ENCODE results near the gene L3MBTL4. TPM values are rescaled to one million over a fixed set of nuclear protein-coding genes. Genes with fewer than 3 reads are reported as not detected.

L3MBTL4 gene
- total and polyA plus RNA-seq, 10 of the 15 experiments (the other 5 are each of a cell fraction or from before 2014, with no cell fraction given), result 1.3 to 8.7 (median 3.8) TPM

DNA sequence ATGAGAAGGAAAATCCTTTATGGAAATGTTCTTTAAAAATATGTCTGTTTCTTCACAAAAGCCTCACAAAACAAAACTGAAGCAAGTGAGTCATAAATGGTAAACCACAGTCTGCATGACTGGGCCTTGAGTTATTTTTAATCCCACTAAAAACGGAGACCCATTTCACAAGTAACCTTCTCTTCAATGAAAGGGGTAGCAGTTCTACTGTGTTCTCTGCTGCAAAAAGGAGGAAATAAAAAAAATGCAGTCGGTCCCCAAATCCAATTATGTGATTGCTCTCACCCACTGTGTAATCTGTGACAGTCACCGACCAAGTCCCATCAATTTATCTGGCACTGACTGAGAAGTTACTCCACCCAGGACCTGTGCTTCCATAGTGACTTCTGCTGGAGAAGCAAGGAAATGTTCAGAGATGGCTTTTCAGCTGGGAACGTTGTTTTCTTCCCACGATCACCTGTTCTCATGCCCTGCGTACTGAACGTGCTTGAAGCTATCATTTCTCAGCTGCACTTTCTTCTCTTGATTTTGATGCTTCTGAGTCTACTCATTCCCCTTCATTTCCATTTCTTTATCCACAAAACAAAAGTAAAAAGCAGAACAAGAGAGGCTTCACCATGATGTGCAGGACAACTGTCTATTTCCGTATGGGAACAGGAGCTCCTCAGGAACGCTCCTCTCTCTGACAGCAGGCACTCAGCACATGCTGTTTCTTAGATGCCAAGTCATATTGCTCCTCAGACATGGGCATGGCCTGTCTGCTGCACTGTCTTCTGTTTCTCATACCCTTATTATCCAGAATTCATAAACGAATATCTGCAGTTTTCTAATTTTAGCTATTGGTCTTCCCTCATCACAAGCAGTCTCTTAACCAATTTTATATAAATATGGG is 439.4 kb downstream of the L3MBTL4 start (continued):
- TF ChIP-seq RAD21 (IDR thresholded peaks at IDR 0.05; ENCODE audit: insufficient read depth, low read depth, low read length), result peak; percentile 3; the same call in 1 of the 2 replicates
- TF ChIP-seq TAF1 (IDR thresholded peaks at IDR 0.05; ENCODE audit: borderline replicate concordance, low read depth, low read length), result peak; percentile 57; the same call in 1 of the 2 replicates
- TF ChIP-seq CHD1 (IDR thresholded peaks at IDR 0.05; ENCODE audit: low read depth, low read length), result no peak
- no peak for TF ChIP-seq CHD4 (IDR thresholded peaks at IDR 0.05)
- TF ChIP-seq, protein P1, sequence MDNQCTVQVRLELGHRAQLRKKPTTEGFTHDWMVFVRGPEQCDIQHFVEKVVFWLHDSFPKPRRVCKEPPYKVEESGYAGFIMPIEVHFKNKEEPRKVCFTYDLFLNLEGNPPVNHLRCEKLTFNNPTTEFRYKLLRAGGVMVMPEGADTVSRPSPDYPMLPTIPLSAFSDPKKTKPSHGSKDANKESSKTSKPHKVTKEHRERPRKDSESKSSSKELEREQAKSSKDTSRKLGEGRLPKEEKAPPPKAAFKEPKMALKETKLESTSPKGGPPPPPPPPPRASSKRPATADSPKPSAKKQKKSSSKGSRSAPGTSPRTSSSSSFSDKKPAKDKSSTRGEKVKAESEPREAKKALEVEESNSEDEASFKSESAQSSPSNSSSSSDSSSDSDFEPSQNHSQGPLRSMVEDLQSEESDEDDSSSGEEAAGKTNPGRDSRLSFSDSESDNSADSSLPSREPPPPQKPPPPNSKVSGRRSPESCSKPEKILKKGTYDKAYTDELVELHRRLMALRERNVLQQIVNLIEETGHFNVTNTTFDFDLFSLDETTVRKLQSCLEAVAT (IDR thresholded peaks at IDR 0.05), result no peak
- no peak for TF ChIP-seq ZNF24 (IDR thresholded peaks at IDR 0.05)
- TF ChIP-seq, protein P2, sequence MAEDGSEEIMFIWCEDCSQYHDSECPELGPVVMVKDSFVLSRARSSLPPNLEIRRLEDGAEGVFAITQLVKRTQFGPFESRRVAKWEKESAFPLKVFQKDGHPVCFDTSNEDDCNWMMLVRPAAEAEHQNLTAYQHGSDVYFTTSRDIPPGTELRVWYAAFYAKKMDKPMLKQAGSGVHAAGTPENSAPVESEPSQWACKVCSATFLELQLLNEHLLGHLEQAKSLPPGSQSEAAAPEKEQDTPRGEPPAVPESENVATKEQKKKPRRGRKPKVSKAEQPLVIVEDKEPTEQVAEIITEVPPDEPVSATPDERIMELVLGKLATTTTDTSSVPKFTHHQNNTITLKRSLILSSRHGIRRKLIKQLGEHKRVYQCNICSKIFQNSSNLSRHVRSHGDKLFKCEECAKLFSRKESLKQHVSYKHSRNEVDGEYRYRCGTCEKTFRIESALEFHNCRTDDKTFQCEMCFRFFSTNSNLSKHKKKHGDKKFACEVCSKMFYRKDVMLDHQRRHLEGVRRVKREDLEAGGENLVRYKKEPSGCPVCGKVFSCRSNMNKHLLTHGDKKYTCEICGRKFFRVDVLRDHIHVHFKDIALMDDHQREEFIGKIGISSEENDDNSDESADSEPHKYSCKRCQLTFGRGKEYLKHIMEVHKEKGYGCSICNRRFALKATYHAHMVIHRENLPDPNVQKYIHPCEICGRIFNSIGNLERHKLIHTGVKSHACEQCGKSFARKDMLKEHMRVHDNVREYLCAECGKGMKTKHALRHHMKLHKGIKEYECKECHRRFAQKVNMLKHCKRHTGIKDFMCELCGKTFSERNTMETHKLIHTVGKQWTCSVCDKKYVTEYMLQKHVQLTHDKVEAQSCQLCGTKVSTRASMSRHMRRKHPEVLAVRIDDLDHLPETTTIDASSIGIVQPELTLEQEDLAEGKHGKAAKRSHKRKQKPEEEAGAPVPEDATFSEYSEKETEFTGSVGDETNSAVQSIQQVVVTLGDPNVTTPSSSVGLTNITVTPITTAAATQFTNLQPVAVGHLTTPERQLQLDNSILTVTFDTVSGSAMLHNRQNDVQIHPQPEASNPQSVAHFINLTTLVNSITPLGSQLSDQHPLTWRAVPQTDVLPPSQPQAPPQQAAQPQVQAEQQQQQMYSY (CRISPR knock-in tag; IDR thresholded peaks at IDR 0.05), result no peak
- TF ChIP-seq TBL1XR1 (IDR thresholded peaks at IDR 0.05; ENCODE audit: low read depth, low read length), result peak; percentile 66; the same call in 1 of the 2 replicates
- no peak for TF ChIP-seq LARP7 (IDR thresholded peaks at IDR 0.05)
- TF ChIP-seq EGR1 (IDR thresholded peaks at IDR 0.05; ENCODE audit: borderline replicate concordance in 1 of 2, low read depth in 2 of 2, low read length in 2 of 2), result no peak
- peak; percentile 98 for TF ChIP-seq RUNX3 (IDR thresholded peaks at IDR 0.05; ENCODE audit: low read length)
- TF ChIP-seq SMC3 (IDR thresholded peaks at IDR 0.05; ENCODE audit: borderline replicate concordance, low read length), result peak; percentile 22; the same call in 1 of the 2 replicates
- TF ChIP-seq IRF4 (IDR thresholded peaks at IDR 0.05; ENCODE audit: low read depth, low read length), result no peak
- no peak for TF ChIP-seq MYC (IDR thresholded peaks at IDR 0.05; ENCODE audit: insufficient read depth, insufficient read length, insufficient replicate concordance, low read length, severe bottlenecking)
- TF ChIP-seq, protein P3, sequence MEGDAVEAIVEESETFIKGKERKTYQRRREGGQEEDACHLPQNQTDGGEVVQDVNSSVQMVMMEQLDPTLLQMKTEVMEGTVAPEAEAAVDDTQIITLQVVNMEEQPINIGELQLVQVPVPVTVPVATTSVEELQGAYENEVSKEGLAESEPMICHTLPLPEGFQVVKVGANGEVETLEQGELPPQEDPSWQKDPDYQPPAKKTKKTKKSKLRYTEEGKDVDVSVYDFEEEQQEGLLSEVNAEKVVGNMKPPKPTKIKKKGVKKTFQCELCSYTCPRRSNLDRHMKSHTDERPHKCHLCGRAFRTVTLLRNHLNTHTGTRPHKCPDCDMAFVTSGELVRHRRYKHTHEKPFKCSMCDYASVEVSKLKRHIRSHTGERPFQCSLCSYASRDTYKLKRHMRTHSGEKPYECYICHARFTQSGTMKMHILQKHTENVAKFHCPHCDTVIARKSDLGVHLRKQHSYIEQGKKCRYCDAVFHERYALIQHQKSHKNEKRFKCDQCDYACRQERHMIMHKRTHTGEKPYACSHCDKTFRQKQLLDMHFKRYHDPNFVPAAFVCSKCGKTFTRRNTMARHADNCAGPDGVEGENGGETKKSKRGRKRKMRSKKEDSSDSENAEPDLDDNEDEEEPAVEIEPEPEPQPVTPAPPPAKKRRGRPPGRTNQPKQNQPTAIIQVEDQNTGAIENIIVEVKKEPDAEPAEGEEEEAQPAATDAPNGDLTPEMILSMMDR (IDR thresholded peaks at IDR 0.05 in 2 of 3, conservative IDR thresholded peaks at IDR 0.05 in 1 of 3; ENCODE audit: control insufficient read depth in 2 of 3, extremely low read depth in 1 of 3, insufficient read depth in 1 of 3, low read depth in 3 of 3, low read length in 3 of 3), result peak in 1 of 3 experiments; percentile 11; a peak in 2 of 6 replicates
- no peak for TF ChIP-seq HDAC2 (IDR thresholded peaks at IDR 0.05)
- no peak for TF ChIP-seq NFYA (IDR thresholded peaks at IDR 0.05; ENCODE audit: borderline replicate concordance, low read depth, low read length)
- TF ChIP-seq, protein P4, sequence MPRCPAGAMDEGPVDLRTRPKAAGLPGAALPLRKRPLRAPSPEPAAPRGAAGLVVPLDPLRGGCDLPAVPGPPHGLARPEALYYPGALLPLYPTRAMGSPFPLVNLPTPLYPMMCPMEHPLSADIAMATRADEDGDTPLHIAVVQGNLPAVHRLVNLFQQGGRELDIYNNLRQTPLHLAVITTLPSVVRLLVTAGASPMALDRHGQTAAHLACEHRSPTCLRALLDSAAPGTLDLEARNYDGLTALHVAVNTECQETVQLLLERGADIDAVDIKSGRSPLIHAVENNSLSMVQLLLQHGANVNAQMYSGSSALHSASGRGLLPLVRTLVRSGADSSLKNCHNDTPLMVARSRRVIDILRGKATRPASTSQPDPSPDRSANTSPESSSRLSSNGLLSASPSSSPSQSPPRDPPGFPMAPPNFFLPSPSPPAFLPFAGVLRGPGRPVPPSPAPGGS (IDR thresholded peaks at IDR 0.05; ENCODE audit: borderline replicate concordance, insufficient read depth, low read depth, low read length, poor library complexity, severe bottlenecking), result peak; percentile 96
- TF ChIP-seq BCL11A (IDR thresholded peaks at IDR 0.05; ENCODE audit: low read depth, low read length), result peak; percentile 73
- peak; percentile 63 for TF ChIP-seq IKZF1 (conservative IDR thresholded peaks at IDR 0.05)
- 0 out of 2 replicates have a peak, but pooled peaks have one; percentile 51 for TF ChIP-seq GABPA (IDR thresholded peaks at IDR 0.05; ENCODE audit: low read depth)
